Measurements from ENCODE around the gene PSMD6. TPM values are rescaled to one million over a fixed set of nuclear protein-coding genes. Genes with fewer than 3 reads are reported as not detected.

Gene PSMD6
- total RNA-seq, 1 donor from 2014 or later, result 65.0 TPM

DNA sequence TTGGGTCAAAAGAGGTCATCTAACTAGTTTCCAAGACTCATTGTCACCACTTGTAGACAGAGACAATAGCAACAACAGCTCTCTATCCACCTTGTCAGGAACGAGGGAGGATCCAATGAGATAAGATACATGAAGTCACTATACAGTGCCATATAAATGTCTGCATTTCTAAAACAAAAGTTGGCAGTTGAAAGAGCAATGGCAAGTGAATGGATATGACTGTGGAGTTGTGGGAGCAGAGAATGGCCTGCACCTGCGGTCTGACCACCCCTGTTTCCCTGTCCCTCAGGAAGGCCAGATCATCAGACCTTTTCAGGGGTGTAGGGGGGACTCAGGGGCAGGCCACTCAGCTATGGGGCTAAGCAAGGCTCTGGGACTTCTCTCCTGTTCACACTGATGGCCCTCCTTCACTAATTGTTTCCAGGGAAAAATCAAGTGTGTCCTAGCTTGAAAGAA is 40.7 kb upstream of the PSMD6 start:
- H3K9me3 Mint-ChIP-seq (ENCODE audit: low read depth), result peaks cover 1% of the 10 kb centered on the region
- DNase-seq (ENCODE audit: low spot score), result no peak
- peaks cover 15% of the 10 kb centered on the region for H3K4me1 Mint-ChIP-seq (ENCODE audit: low read depth)
- no peak overlapping the region for H3K4me3 Mint-ChIP-seq (ENCODE audit: unreplicated experiment)
- H3K27me3 Mint-ChIP-seq (ENCODE audit: low read depth), result no peaks in the 10 kb centered on the region
- H3K36me3 Mint-ChIP-seq (ENCODE audit: low read depth), result no peaks in the 10 kb centered on the region
- H3K27ac Mint-ChIP-seq (ENCODE audit: unreplicated experiment), result no peak overlapping the region
- TF ChIP-seq CTCF (IDR thresholded peaks at IDR 0.05), result no peak

DNA sequence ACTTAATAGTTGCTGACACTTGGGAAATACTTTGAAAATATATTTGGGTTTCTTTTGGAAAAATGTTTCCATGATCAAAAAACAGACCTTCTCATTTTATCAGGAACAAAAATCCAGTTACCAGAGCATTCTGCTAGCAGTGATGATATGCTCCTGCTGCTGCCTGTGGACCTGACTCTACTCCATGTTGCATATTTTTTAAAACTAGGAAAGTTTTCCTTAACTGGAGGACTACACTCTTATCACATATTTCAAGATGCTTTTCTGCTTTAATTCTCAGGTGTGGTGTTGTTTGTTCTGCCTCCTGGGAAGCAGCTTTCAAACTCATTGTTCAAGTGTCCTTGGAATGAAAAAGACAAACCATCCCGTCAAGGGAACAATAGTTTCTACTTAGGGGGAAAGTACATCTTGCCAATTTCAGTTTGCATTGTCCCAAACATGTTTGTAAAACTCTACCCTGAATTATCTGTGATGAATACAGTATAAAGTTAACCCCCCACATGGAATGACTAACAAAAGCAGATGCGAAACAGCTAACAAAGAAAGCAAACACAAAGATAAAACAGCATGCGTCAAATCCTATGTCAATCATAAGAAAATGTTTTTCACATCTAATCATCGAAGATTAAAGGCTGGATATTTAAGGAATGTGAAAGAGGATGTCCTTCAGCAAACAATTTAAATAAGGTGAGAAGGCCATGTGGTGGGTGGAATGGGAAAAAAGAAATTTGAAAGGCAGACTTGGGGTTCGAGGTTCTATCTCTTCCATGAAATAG is 40.1 kb upstream of the PSMD6 start:
- H3K4me1 Mint-ChIP-seq (ENCODE audit: low read depth), result peaks cover 21% of the 10 kb centered on the region
- no peak for DNase-seq (ENCODE audit: low spot score)
- no peaks in the 10 kb centered on the region for H3K36me3 Mint-ChIP-seq (ENCODE audit: low read depth)
- H3K9me3 Mint-ChIP-seq (ENCODE audit: low read depth), result no peaks in the 10 kb centered on the region
- no peaks in the 10 kb centered on the region for H3K27me3 Mint-ChIP-seq (ENCODE audit: low read depth)
- H3K4me3 Mint-ChIP-seq (ENCODE audit: unreplicated experiment), result no peak overlapping the region
- TF ChIP-seq CTCF (IDR thresholded peaks at IDR 0.05), result no peak
- H3K27ac Mint-ChIP-seq (ENCODE audit: unreplicated experiment), result no peak overlapping the region

GRCh38 chr3:64061628-64062027 is 38.3 kb upstream of the PSMD6 start:
- no peak overlapping the region for H3K27ac Mint-ChIP-seq (ENCODE audit: unreplicated experiment)
- no peaks in the 10 kb centered on the region for H3K9me3 Mint-ChIP-seq (ENCODE audit: low read depth)
- H3K27me3 Mint-ChIP-seq (ENCODE audit: low read depth), result no peaks in the 10 kb centered on the region
- H3K4me1 Mint-ChIP-seq (ENCODE audit: low read depth), result peaks cover 26% of the 10 kb centered on the region
- no peak for TF ChIP-seq CTCF (IDR thresholded peaks at IDR 0.05)
- H3K4me3 Mint-ChIP-seq (ENCODE audit: unreplicated experiment), result no peak overlapping the region
- no peak for DNase-seq (ENCODE audit: low spot score)
- no peaks in the 10 kb centered on the region for H3K36me3 Mint-ChIP-seq (ENCODE audit: low read depth)

DNA sequence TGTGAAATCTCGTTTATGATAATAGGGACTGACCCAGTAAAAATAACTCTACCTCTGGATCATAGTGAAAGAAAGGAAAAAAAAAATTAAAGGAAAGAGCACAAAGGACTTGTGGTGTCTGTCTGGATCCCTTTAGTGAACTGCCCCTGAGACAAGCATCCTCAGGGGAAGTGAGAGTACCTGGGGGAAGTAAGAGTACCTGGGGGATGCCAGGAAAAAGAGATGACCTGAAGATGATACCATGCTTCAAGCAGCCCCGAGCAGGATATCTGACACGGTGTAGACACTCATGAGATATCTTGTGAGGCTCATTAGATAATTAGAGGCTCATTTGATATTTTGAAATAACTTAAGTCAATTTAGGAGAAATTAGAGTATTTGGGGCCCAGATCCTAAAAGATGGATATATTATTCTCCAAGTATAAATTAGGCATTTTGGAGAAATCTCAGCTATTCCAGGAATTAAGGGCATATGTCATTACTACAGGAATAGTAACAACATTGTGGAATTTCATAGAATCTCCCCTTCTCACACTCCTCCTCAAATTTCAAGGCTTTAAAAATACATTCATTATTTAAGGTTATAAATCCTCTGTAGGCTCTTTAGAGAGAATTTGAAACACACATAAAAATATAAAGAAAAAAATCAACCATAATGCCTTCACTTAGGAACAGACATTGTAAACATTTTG is 36.3 kb upstream of the PSMD6 start:
- peak overlapping the region; percentile 49 for H3K27ac Mint-ChIP-seq (ENCODE audit: unreplicated experiment)
- H3K9me3 Mint-ChIP-seq (ENCODE audit: low read depth), result no peaks in the 10 kb centered on the region
- H3K36me3 Mint-ChIP-seq (ENCODE audit: low read depth), result no peaks in the 10 kb centered on the region
- H3K27me3 Mint-ChIP-seq (ENCODE audit: low read depth), result no peaks in the 10 kb centered on the region
- DNase-seq (ENCODE audit: low spot score), result no peak
- no peak overlapping the region for H3K4me3 Mint-ChIP-seq (ENCODE audit: unreplicated experiment)
- no peak for TF ChIP-seq CTCF (IDR thresholded peaks at IDR 0.05)
- H3K4me1 Mint-ChIP-seq (ENCODE audit: low read depth), result peaks cover 32% of the 10 kb centered on the region

DNA sequence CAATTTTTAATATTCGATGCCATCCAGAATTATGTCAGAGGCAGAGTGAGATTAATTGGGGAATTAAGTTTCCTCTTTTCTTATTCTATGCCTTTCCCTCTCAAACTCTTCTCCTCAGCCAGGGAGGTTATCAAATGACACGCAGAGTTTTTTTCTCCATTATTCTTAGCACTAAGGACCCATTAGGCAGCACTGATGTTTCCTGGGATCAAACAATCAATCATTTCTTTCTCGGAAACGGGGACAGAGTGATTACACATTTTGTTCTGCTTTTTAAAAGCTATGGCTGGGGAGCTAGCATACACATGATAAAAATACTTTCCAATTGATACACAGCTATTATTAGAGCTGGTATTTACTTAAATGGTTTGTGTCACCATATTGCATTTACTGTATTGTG is 35.3 kb upstream of the PSMD6 start:
- TF ChIP-seq CTCF (IDR thresholded peaks at IDR 0.05), result no peak
- Mint-ChIP-seq H3K27me3 (ENCODE audit: low read depth) (no peaks in the 10 kb centered on the region), H3K36me3 (ENCODE audit: low read depth) (no peaks in the 10 kb centered on the region), H3K4me1 (ENCODE audit: low read depth) (peaks cover 32% of the 10 kb centered on the region), H3K4me3 (ENCODE audit: unreplicated experiment) (no peak overlapping the region), H3K9me3 (ENCODE audit: low read depth) (no peaks in the 10 kb centered on the region), H3K27ac (ENCODE audit: unreplicated experiment) (no peak overlapping the region)
- DNase-seq (ENCODE audit: low spot score), result no peak

Measured in chondrocyte (in vitro differentiated cells).